Measurements from ENCODE around the gene LAG3. TPM values are rescaled to one million over a fixed set of nuclear protein-coding genes. Genes with fewer than 3 reads are reported as not detected.

LAG3 gene
- total RNA-seq, 1 experiment from 2014 or later: 2.6 TPM

- TF ChIP-seq E2F5 (CRISPR knock-in tag; IDR thresholded peaks at IDR 0.05) (no peak; the same call in 1 of the 2 replicates), ZNF671 (CRISPR knock-in tag; IDR thresholded peaks at IDR 0.05) (no peak), ZNF121 (CRISPR knock-in tag; IDR thresholded peaks at IDR 0.05) (no peak), SMAD4 (CRISPR knock-in tag; IDR thresholded peaks at IDR 0.05) (no peak), ZNF281 (CRISPR knock-in tag; IDR thresholded peaks at IDR 0.05) (no peak), EMX1 (CRISPR knock-in tag; IDR thresholded peaks at IDR 0.05) (0 out of 2 replicates have a peak, but pooled peaks have one; percentile 34), ATF2 (CRISPR knock-in tag; IDR thresholded peaks at IDR 0.05; ENCODE audit: borderline replicate concordance, low read depth) (no peak), ATF6 (CRISPR knock-in tag; IDR thresholded peaks at IDR 0.05) (no peak), CTCF (IDR thresholded peaks at IDR 0.05) (no peak), CREM (CRISPR knock-in tag; IDR thresholded peaks at IDR 0.05) (no peak), PRRX2 (CRISPR knock-in tag; IDR thresholded peaks at IDR 0.05) (no peak), CREB1 (CRISPR knock-in tag; IDR thresholded peaks at IDR 0.05) (no peak), AR (CRISPR knock-in tag; IDR thresholded peaks at IDR 0.05) (no peak), ETV6 (CRISPR knock-in tag; IDR thresholded peaks at IDR 0.05) (peak; percentile 54), ELF4 (CRISPR knock-in tag; IDR thresholded peaks at IDR 0.05; ENCODE audit: low read depth) (no peak), ZNF317 (CRISPR knock-in tag; IDR thresholded peaks at IDR 0.05; ENCODE audit: borderline replicate concordance, low read depth) (no peak), ZNF396 (CRISPR knock-in tag; IDR thresholded peaks at IDR 0.05; ENCODE audit: borderline replicate concordance) (no peak), GABPB1 (CRISPR knock-in tag; IDR thresholded peaks at IDR 0.05) (no peak), TCF7 (CRISPR knock-in tag; IDR thresholded peaks at IDR 0.05; ENCODE audit: low read depth) (peak; percentile 16; the same call in 1 of the 2 replicates), E2F1 (CRISPR knock-in tag; IDR thresholded peaks at IDR 0.05) (no peak), MAX (CRISPR knock-in tag; IDR thresholded peaks at IDR 0.05) (no peak), MYBL2 (CRISPR knock-in tag; IDR thresholded peaks at IDR 0.05) (peak; percentile 75; the same call in 1 of the 2 replicates), TP53 (CRISPR knock-in tag; IDR thresholded peaks at IDR 0.05) (no peak), ATF1 (CRISPR knock-in tag; IDR thresholded peaks at IDR 0.05) (no peak), MLX (CRISPR knock-in tag; IDR thresholded peaks at IDR 0.05) (no peak)
Observed at GRCh38 chr12:6765634-6766581, 6.4 kb upstream of the LAG3 start, which contains the start of gene PTMS (continued).
